Measurements from ENCODE around the gene IGFBP2. TPM values are rescaled to one million over a fixed set of nuclear protein-coding genes. Genes with fewer than 3 reads are reported as not detected.

Gene IGFBP2
- total RNA-seq, 1 experiment from 2014 or later: 54.8 TPM

- DNase-seq (ENCODE audit: low read depth, low spot score): no peak
- CTCF ChIA-PET: no interaction called here
- no peaks in the 10 kb centered on the region for H3K27me3 ChIP-seq (ENCODE audit: control insufficient read depth, insufficient read depth, low read length)
- H3K9me3 ChIP-seq (ENCODE audit: control insufficient read depth, insufficient read depth, low read depth, low read length): no peaks in the 10 kb centered on the region
- no peak overlapping the region for H3K27ac ChIP-seq (ENCODE audit: low read length)
- BruUV-seq (replicated peaks): no TSS peak
- intact Hi-C loops (cut with micrococcal nuclease; ENCODE audit: unreplicated experiment): no loop called here
- POLR2A ChIA-PET: no interaction called here
- no peak for ATAC-seq
- in situ Hi-C loops (cut with HindIII; ENCODE audit: low pct_unique_long_range_greater_than_20kb, low sequenced_read_pairs): no loop called here
- TF ChIP-seq, protein P1, sequence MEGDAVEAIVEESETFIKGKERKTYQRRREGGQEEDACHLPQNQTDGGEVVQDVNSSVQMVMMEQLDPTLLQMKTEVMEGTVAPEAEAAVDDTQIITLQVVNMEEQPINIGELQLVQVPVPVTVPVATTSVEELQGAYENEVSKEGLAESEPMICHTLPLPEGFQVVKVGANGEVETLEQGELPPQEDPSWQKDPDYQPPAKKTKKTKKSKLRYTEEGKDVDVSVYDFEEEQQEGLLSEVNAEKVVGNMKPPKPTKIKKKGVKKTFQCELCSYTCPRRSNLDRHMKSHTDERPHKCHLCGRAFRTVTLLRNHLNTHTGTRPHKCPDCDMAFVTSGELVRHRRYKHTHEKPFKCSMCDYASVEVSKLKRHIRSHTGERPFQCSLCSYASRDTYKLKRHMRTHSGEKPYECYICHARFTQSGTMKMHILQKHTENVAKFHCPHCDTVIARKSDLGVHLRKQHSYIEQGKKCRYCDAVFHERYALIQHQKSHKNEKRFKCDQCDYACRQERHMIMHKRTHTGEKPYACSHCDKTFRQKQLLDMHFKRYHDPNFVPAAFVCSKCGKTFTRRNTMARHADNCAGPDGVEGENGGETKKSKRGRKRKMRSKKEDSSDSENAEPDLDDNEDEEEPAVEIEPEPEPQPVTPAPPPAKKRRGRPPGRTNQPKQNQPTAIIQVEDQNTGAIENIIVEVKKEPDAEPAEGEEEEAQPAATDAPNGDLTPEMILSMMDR (IDR thresholded peaks at IDR 0.05): no peak
- TF ChIP-seq SIN3A (IDR thresholded peaks at IDR 0.05; ENCODE audit: borderline replicate concordance, insufficient read depth, low read depth, low read length) (no peak), TCF7L2 (IDR thresholded peaks at IDR 0.05; ENCODE audit: low read depth, low read length) (no peak), POLR2AphosphoS5 (IDR thresholded peaks at IDR 0.05; ENCODE audit: low read depth, low read length) (no peak)
- TF ChIP-seq, protein P2, sequence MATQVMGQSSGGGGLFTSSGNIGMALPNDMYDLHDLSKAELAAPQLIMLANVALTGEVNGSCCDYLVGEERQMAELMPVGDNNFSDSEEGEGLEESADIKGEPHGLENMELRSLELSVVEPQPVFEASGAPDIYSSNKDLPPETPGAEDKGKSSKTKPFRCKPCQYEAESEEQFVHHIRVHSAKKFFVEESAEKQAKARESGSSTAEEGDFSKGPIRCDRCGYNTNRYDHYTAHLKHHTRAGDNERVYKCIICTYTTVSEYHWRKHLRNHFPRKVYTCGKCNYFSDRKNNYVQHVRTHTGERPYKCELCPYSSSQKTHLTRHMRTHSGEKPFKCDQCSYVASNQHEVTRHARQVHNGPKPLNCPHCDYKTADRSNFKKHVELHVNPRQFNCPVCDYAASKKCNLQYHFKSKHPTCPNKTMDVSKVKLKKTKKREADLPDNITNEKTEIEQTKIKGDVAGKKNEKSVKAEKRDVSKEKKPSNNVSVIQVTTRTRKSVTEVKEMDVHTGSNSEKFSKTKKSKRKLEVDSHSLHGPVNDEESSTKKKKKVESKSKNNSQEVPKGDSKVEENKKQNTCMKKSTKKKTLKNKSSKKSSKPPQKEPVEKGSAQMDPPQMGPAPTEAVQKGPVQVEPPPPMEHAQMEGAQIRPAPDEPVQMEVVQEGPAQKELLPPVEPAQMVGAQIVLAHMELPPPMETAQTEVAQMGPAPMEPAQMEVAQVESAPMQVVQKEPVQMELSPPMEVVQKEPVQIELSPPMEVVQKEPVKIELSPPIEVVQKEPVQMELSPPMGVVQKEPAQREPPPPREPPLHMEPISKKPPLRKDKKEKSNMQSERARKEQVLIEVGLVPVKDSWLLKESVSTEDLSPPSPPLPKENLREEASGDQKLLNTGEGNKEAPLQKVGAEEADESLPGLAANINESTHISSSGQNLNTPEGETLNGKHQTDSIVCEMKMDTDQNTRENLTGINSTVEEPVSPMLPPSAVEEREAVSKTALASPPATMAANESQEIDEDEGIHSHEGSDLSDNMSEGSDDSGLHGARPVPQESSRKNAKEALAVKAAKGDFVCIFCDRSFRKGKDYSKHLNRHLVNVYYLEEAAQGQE (IDR thresholded peaks at IDR 0.05; ENCODE audit: insufficient read depth in 1 of 2, low read depth in 2 of 2, low read length in 1 of 2): no peak
- no peak overlapping the region for H3K4me3 ChIP-seq (ENCODE audit: low read depth in 2 of 2, low read length in 2 of 2)
- H3K4me1 ChIP-seq (ENCODE audit: control insufficient read depth, insufficient read depth, low read length): no peaks in the 10 kb centered on the region
- no peaks in the 10 kb centered on the region for H3K36me3 ChIP-seq (ENCODE audit: control insufficient read depth, insufficient read depth, low read length)
These were observed 26.1 kb downstream of the IGFBP2 start for GRCh38 chr2:216659276-216659675.

- ATAC-seq: no peak
- POLR2A ChIA-PET: no interaction called here
These were observed 27.3 kb downstream of the IGFBP2 start for GRCh38 chr2:216660496-216660895.

More at GRCh38 chr2:216660496-216660895, 27.3 kb downstream of the IGFBP2 start:
- Histone ChIP-seq H3K27me3 (ENCODE audit: control insufficient read depth, insufficient read depth, low read length) (no peaks in the 10 kb centered on the region), H3K36me3 (ENCODE audit: control insufficient read depth, insufficient read depth, low read length) (no peaks in the 10 kb centered on the region), H3K4me3 (ENCODE audit: low read depth in 2 of 2, low read length in 2 of 2) (no peak overlapping the region), H3K4me1 (ENCODE audit: control insufficient read depth, insufficient read depth, low read length) (no peaks in the 10 kb centered on the region), H3K9me3 (ENCODE audit: control insufficient read depth, insufficient read depth, low read depth, low read length) (no peaks in the 10 kb centered on the region), H3K27ac (ENCODE audit: low read length) (no peak overlapping the region)
- in situ Hi-C loops (cut with HindIII; ENCODE audit: low pct_unique_long_range_greater_than_20kb, low sequenced_read_pairs) (no loop called here), intact Hi-C loops (cut with micrococcal nuclease; ENCODE audit: unreplicated experiment) (no loop called here)
- CTCF ChIA-PET: no interaction called here
- no peak for TF ChIP-seq POLR2AphosphoS5 (IDR thresholded peaks at IDR 0.05; ENCODE audit: low read depth, low read length)
- no peak for TF ChIP-seq SIN3A (IDR thresholded peaks at IDR 0.05; ENCODE audit: borderline replicate concordance, insufficient read depth, low read depth, low read length)
- TF ChIP-seq, protein P2 (IDR thresholded peaks at IDR 0.05; ENCODE audit: insufficient read depth in 1 of 2, low read depth in 2 of 2, low read length in 1 of 2): no peak
- TF ChIP-seq, protein P1 (IDR thresholded peaks at IDR 0.05): no peak
- no peak for TF ChIP-seq TCF7L2 (IDR thresholded peaks at IDR 0.05; ENCODE audit: low read depth, low read length)
- no peak for DNase-seq (ENCODE audit: low read depth, low spot score)
- BruUV-seq (replicated peaks): no TSS peak
